HepG2 (cell line): ENCODE measurements around the gene LOXL3. TPM values are rescaled to one million over a fixed set of nuclear protein-coding genes. Genes with fewer than 3 reads are reported as not detected.
A peak's percentile ranks its signal among the peaks of the same experiment; 100 is the strongest.

Source experiments
- ATAC-seq: fragments of 200-7000 bp; cut with Tn5 transposase; 3 replicates; pipeline ENCODE4 v1.9.1; 2020; ENCODE audit warnings: mild to moderate bottlenecking, moderate library complexity
- BruUV-seq: library from RNA; stranded (reverse); fragments of 400-500 nt; replicated peaks from 2 replicates; lab custom pipeline; 2021; lab: Mats Ljungman, UMichigan
- CTCF ChIA-PET: fragments of 300-600 bp; formaldehyde crosslinking; extraction: SDS; loops from one replicate; lab custom pipeline; 2021; ENCODE audit warnings: low total read pairs, inconsistent platforms, low intra/inter-chr PET ratio; lab: Yijun Ruan, JAX
- POLR2A ChIA-PET: fragments of 350-600 bp; sonication (Branson Sonifier 250); formaldehyde crosslinking; loops from one replicate; lab custom pipeline; 2020; ENCODE audit warnings: antibody characterized with exemption, inconsistent platforms; lab: Yijun Ruan, JAX
- DNase-seq: peaks from one replicate; pipeline ENCODE4 v3.0.0-alpha.2; 2015; ENCODE audit warnings: low spot score
- FAIRE-seq: peaks from 3 replicates; lab custom pipeline; 2011; peaks lifted over from hg19 to GRCh38; lab: Jason Lieb, UNC
- H2AFZ ChIP-seq: one replicate; pipeline ENCODE4 v1.6.1; 2011; ENCODE audit warnings: low read length, inconsistent platforms
- H3K27ac ChIP-seq: fragments of 300-600 bp; 3 replicates; pipeline ENCODE4 v1.8.0; 2011; ENCODE audit warnings: mixed run types, mild to moderate bottlenecking, mixed read lengths, low read length, inconsistent platforms; ENCODE audit not compliant: insufficient read depth; ENCODE audit errors: extremely low read length
- H3K27me3 ChIP-seq, 2 experiments: fragments of 200-600 bp in 1 of 2; 2 replicates in 1 of 2; 3 replicates in 1 of 2; pipeline versions ENCODE4 v1.6.0 to v1.8.0; 2011; ENCODE audit warnings: low read length in 2 of 2, mild to moderate bottlenecking in 2 of 2, moderate library complexity in 2 of 2, inconsistent platforms in 1 of 2; ENCODE audit not compliant: insufficient read depth in 2 of 2, control insufficient read depth in 1 of 2
- H3K36me3 ChIP-seq, 2 experiments: fragments of 200-600 bp in 1 of 2; replicated peaks in 1 of 2; 2 replicates in 1 of 2; 3 replicates in 1 of 2; pipeline versions ENCODE4 v1.5.1 to v1.8.0; 2011; ENCODE audit warnings: low read length in 2 of 2, inconsistent platforms in 1 of 2; ENCODE audit not compliant: insufficient read depth in 2 of 2, control insufficient read depth in 1 of 2
- H3K4me1 ChIP-seq: 2 replicates; pipeline ENCODE4 v1.5.1; 2012; ENCODE audit warnings: low read length, inconsistent platforms; ENCODE audit not compliant: insufficient read depth
- H3K4me2 ChIP-seq: 2 replicates; pipeline ENCODE4 v1.6.0; 2011; ENCODE audit warnings: low read depth, low read length, inconsistent platforms
- H3K4me3 ChIP-seq, 3 experiments: fragments of 200-600 bp in 1 of 3; sonication (generic), shearing (Covaris generic) in 1 of 3; replicated peaks in 1 of 3; 2 replicates each; pipeline ENCODE4 v1.5.1; 2011 to 2016; ENCODE audit warnings: low read length in 3 of 3, inconsistent platforms in 2 of 3, low read depth in 2 of 3, mild to moderate bottlenecking in 2 of 3, control low read depth in 1 of 3, mixed read lengths in 1 of 3; ENCODE audit not compliant: insufficient read depth in 1 of 3
- H3K79me2 ChIP-seq: one replicate; pipeline ENCODE4 v1.6.1; 2011; ENCODE audit warnings: low read length, inconsistent platforms; ENCODE audit not compliant: insufficient read depth
- H3K9ac ChIP-seq: 2 replicates; pipeline ENCODE4 v1.6.0; 2011; ENCODE audit warnings: mild to moderate bottlenecking, low read depth, low read length, inconsistent platforms; ENCODE audit not compliant: insufficient read depth
- H3K9me3 ChIP-seq: 2 replicates; pipeline ENCODE4 v1.5.1; 2012; ENCODE audit warnings: mild to moderate bottlenecking, low read length
- H4K20me1 ChIP-seq: 2 replicates; pipeline ENCODE4 v1.6.0; 2011; ENCODE audit warnings: inconsistent platforms, mild to moderate bottlenecking, low read length, moderate library complexity; ENCODE audit not compliant: insufficient read depth
- BCL6 ChIP-seq: IDR thresholded peaks from 2 replicates; pipeline ENCODE4 v1.6.1; 2016; ENCODE audit warnings: missing genetic modification reagents, missing compliant biosample characterization
- CSRNP1 ChIP-seq: sonication (generic); formaldehyde crosslinking; IDR thresholded peaks from 2 replicates; pipeline ENCODE4 v1.8.1; 2023; ENCODE audit warnings: mild to moderate bottlenecking, missing genetic modification reagents
- GFI1 ChIP-seq: sonication (generic); formaldehyde crosslinking; IDR thresholded peaks from 2 replicates; pipeline ENCODE4 v1.5.0; 2020; ENCODE audit warnings: missing genetic modification reagents, mild to moderate bottlenecking, borderline replicate concordance
- HIVEP1 ChIP-seq: sonication (generic); formaldehyde crosslinking; IDR thresholded peaks from 2 replicates; pipeline ENCODE4 v1.4.0; 2020; ENCODE audit warnings: mild to moderate bottlenecking, missing genetic modification reagents
- IKZF4 ChIP-seq: sonication (generic); formaldehyde crosslinking; IDR thresholded peaks from 2 replicates; pipeline ENCODE4 v1.5.1; 2020; ENCODE audit warnings: borderline replicate concordance, mild to moderate bottlenecking, low read depth, missing genetic modification reagents; ENCODE audit errors: not compliant biosample characterization
- MYC ChIP-seq: sonication (generic); formaldehyde crosslinking; IDR thresholded peaks from 2 replicates; pipeline ENCODE4 v1.9.0; 2021; ENCODE audit warnings: missing genetic modification reagents, borderline replicate concordance
- PHF8 ChIP-seq: sonication (generic); formaldehyde crosslinking; IDR thresholded peaks from 2 replicates; pipeline ENCODE4 v1.5.0; 2020; ENCODE audit warnings: missing genetic modification reagents
- TBX2 ChIP-seq: sonication (generic); formaldehyde crosslinking; IDR thresholded peaks from 2 replicates; pipeline ENCODE4 v1.5.0; 2020; ENCODE audit warnings: missing genetic modification reagents, mild to moderate bottlenecking, borderline replicate concordance
- ZBTB14 ChIP-seq: sonication (generic); formaldehyde crosslinking; IDR thresholded peaks from 2 replicates; pipeline ENCODE4 v1.4.0; 2020; ENCODE audit warnings: missing genetic modification reagents
- ZNF33B ChIP-seq: sonication (generic); formaldehyde crosslinking; IDR thresholded peaks from 2 replicates; pipeline ENCODE4 v1.5.1; 2020; ENCODE audit warnings: mild to moderate bottlenecking, missing genetic modification reagents
- ZNF343 ChIP-seq: sonication (generic); formaldehyde crosslinking; IDR thresholded peaks from 2 replicates; pipeline ENCODE4 v1.4.0; 2020; ENCODE audit warnings: mild to moderate bottlenecking, missing genetic modification reagents
- ZNF430 ChIP-seq: sonication (generic); formaldehyde crosslinking; IDR thresholded peaks from 2 replicates; pipeline ENCODE4 v1.9.0; 2021; ENCODE audit warnings: mild to moderate bottlenecking, missing genetic modification reagents
- ZNF609 ChIP-seq: sonication (generic); formaldehyde crosslinking; IDR thresholded peaks from 2 replicates; pipeline ENCODE4 v1.4.0; 2020; ENCODE audit warnings: mild to moderate bottlenecking, missing genetic modification reagents, borderline replicate concordance
- ZNF746 ChIP-seq: sonication (generic); formaldehyde crosslinking; IDR thresholded peaks from 2 replicates; pipeline ENCODE4 v1.8.0; 2022; ENCODE audit warnings: mild to moderate bottlenecking, missing genetic modification reagents
- ZSCAN22 ChIP-seq: sonication (generic); formaldehyde crosslinking; IDR thresholded peaks from 2 replicates; pipeline ENCODE4 v1.4.0; 2020; ENCODE audit warnings: mild to moderate bottlenecking, missing genetic modification reagents
- WGBS: methylation state at CpG from one replicate; pipeline ENCODE4 v1.1.6; 2017; ENCODE audit warnings: low lambda C conversion rate; 5-methylcytosine and 5-hydroxymethylcytosine counted together
- in situ Hi-C: cut with HindIII; loops from 2 replicates; pipeline ENCODE4 v1.10.0; 2017; ENCODE audit warnings: low pct_unique_long_range_greater_than_20kb; ENCODE audit not compliant: extremely low pct_ligation_motif_present
- intact Hi-C: fragments of 100-400 bp; cut with micrococcal nuclease; formaldehyde crosslinking; loops from one replicate; pipeline ENCODE4 v1.10.0; 2022; ENCODE audit not compliant: unreplicated experiment
- polyA plus RNA-seq, 8 experiments: library from polyadenylated mRNA; depleted of rRNA in 3 of 8; stranded (reverse) in 7 of 8; unstranded in 1 of 8; fragments of >200 nt; fragmentation: Illumina TruSeq in 4 of 8; extraction: Trizol in 4 of 8; gene quantifications; 2 replicates each; pipeline versions ENCODE4 v1.2.1 to v1.2.3, GENCODE V29; 2011 to 2016; ENCODE audit warnings: low read depth in 4 of 8, missing spikeins in 1 of 8, mixed read lengths in 1 of 8; ENCODE audit not compliant: insufficient read depth in 1 of 8
- total RNA-seq, 5 experiments: library from RNA; depleted of rRNA; stranded (reverse); fragments of >200 nt; fragmentation: Illumina TruSeq; extraction: Trizol; gene quantifications; 2 replicates each; pipeline ENCODE4 v1.2.3, GENCODE V29; 2016; ENCODE audit warnings: low read depth in 1 of 5

The LOXL3 gene
- total and polyA plus RNA-seq, 2 of the 13 experiments (the other 11 are each of a cell fraction or from before 2014, with no cell fraction given), result 0.55 to 6.5 TPM

GRCh38 chr2:74499267-74499939 is 54.3 kb downstream of the LOXL3 start, which contains the start of gene LBX2:
TSS of gene LBX2 (minus strand) at chr2:74499603. CDS start at chr2:74499537, 66 bp downstream.
- H3K27me3 ChIP-seq, result no peaks in the 10 kb centered on the region; a peak in 1 of 5 replicates
- H3K9ac ChIP-seq, result peak within 1 kb of the TSS; percentile 50
- FAIRE-seq (no peak), DNase-seq (no peak), ATAC-seq (peak; percentile 4)
- H3K4me3 ChIP-seq, result peak within 1 kb of the TSS; percentile 32 to 66 (median 53); a peak in 5 of 6 replicates
- H3K79me2 ChIP-seq, result peaks cover 30% of the 10 kb centered on the region
- CTCF ChIA-PET, result no interaction called here
- peaks cover 73% of the 10 kb centered on the region for H3K4me1 ChIP-seq
- no peaks in the 10 kb centered on the region for H4K20me1 ChIP-seq
- peak within 1 kb of the TSS; percentile 92 for H3K4me2 ChIP-seq
- POLR2A ChIA-PET, result interaction anchor here (1.0 to 16.5 kb wide), 9 partner anchors 8 to 69 kb away, joined by 3 to 795 read pairs (median 22); partner anchors contain the start of genes AUP1, CCDC142, DQX1 and HTRA2
- WGBS, result 71% methylated on average over 60 of the region's 65 CpGs
- in situ Hi-C loops (no loop called here), intact Hi-C loops (loop anchor here (10.0 kb wide), 1 partner anchor 1805 kb away; no protein-coding TSS in a partner anchor)
- H3K9me3 ChIP-seq, result no peaks in the 10 kb centered on the region
- no TSS peak for BruUV-seq
- H2AFZ ChIP-seq, result no peak within 1 kb of the TSS
- no peaks in the 10 kb centered on the region for H3K36me3 ChIP-seq
- H3K27ac ChIP-seq, result peak within 1 kb of the TSS; percentile 70
- TF ChIP-seq ZNF609 (0 out of 2 replicates have a peak, but pooled peaks have one; percentile 27), HIVEP1 (CRISPR knock-in tag) (no peak; the same call in 1 of the 2 replicates), IKZF4 (CRISPR knock-in tag) (no peak), ZNF430 (CRISPR knock-in tag) (no peak), ZNF33B (CRISPR knock-in tag) (no peak), GFI1 (CRISPR knock-in tag) (peak; percentile 43; the same call in 1 of the 2 replicates), TBX2 (CRISPR knock-in tag) (peak; percentile 61; the same call in 1 of the 2 replicates), ZNF746 (CRISPR knock-in tag) (peak; percentile 25; the same call in 1 of the 2 replicates), ZNF343 (CRISPR knock-in tag) (0 out of 2 replicates have a peak, but pooled peaks have one; percentile 27), PHF8 (0 out of 2 replicates have a peak, but pooled peaks have one; percentile 35), BCL6 (CRISPR knock-in tag) (0 out of 2 replicates have a peak, but pooled peaks have one; percentile 13), ZSCAN22 (CRISPR knock-in tag) (no peak), ZBTB14 (CRISPR knock-in tag) (no peak), CSRNP1 (CRISPR knock-in tag) (0 out of 2 replicates have a peak, but pooled peaks have one; percentile 53), MYC (CRISPR knock-in tag) (0 out of 2 replicates have a peak, but pooled peaks have one; percentile 7)
